Heart left ventricle (tissue), 16 donors: ENCODE data around the gene KANK4. TPM values are rescaled to one million over a fixed set of nuclear protein-coding genes. Genes with fewer than 3 reads are reported as not detected.

ENCODE experiments used
- ATAC-seq, 4 donors: fragments of 200-7000 bp; cut with Tn5 transposase; one replicate each; pipeline ENCODE4 v1.9.1; 2020 to 2022; ENCODE audit warnings: moderate library complexity in 4 of 4, mild to moderate bottlenecking in 3 of 4, moderate number of reproducible peaks in 1 of 4
- DNase-seq, 5 donors: peaks; one replicate each; pipeline ENCODE4 v3.0.0-alpha.2; 2020
- H3K27ac ChIP-seq, 12 donors: fragments of 200-600 bp; sonication (generic) in 4 of 12; one replicate each; pipeline versions ENCODE4 v1.5.0 to v1.8.0; 2016 to 2022; ENCODE audit warnings: mild to moderate bottlenecking in 2 of 12
- H3K27me3 ChIP-seq, 9 donors: fragments of 200-600 bp; sonication (generic) in 2 of 9; one replicate each; pipeline versions ENCODE4 v1.5.1 to v1.8.0; 2016 to 2022; ENCODE audit warnings: mild to moderate bottlenecking in 3 of 9
- H3K36me3 ChIP-seq, 9 donors: fragments of 200-600 bp; sonication (generic) in 2 of 9; one replicate each; pipeline versions ENCODE4 v1.5.0 to v1.8.0; 2018 to 2022; ENCODE audit warnings: mild to moderate bottlenecking in 2 of 9
- H3K4me1 ChIP-seq, 12 donors: fragments of 200-600 bp; sonication (generic) in 4 of 12; one replicate each; pipeline versions ENCODE4 v1.5.0 to v1.8.0; 2016 to 2022; ENCODE audit warnings: mild to moderate bottlenecking in 3 of 12
- H3K4me3 ChIP-seq, 12 donors: fragments of 200-600 bp; sonication (generic) in 4 of 12; one replicate each; pipeline versions ENCODE4 v1.5.0 to v1.8.0; 2017 to 2022; ENCODE audit warnings: mild to moderate bottlenecking in 9 of 12, moderate library complexity in 4 of 12
- H3K9me3 ChIP-seq, 12 donors: fragments of 200-600 bp; sonication (generic) in 4 of 12; one replicate each; pipeline versions ENCODE4 v1.5.0 to v1.8.0; 2016 to 2022; ENCODE audit warnings: mild to moderate bottlenecking in 1 of 12
- CTCF ChIP-seq, 12 donors: fragments of 200-600 bp; sonication (generic) in 4 of 12; IDR thresholded peaks; one replicate each; pipeline versions ENCODE4 v1.5.0 to v1.8.0; 2018 to 2022; ENCODE audit warnings: antibody characterized with exemption in 12 of 12, mild to moderate bottlenecking in 5 of 12
- POLR2A ChIP-seq, 2 donors: fragments of 450-650 bp; IDR thresholded peaks; one replicate each; pipeline ENCODE4 v1.6.1; 2017; ENCODE audit warnings: antibody characterized with exemption in 2 of 2, mild to moderate bottlenecking in 2 of 2, moderate library complexity in 2 of 2
- WGBS, 4 donors: extraction: QIAGEN DNeasy Blood & Tissue Kit in 2 of 4; methylation state at CpG; one replicate each; pipeline versions ENCODE4 v1.1.5 to v1.1.7; 2013 to 2018; 5-methylcytosine and 5-hydroxymethylcytosine counted together
- intact Hi-C, 10 donors: fragments of 100-400 bp; cut with DNase I; formaldehyde crosslinking; loops; one replicate each; pipeline versions ENCODE4 v1.11.1 to v1.14.2; 2022
- polyA plus RNA-seq, 2 donors: library from polyadenylated mRNA; stranded (reverse); fragments of 200-250 nt; gene quantifications; one replicate each; pipeline ENCODE4 v1.2.3, GENCODE V29; 2013
- total RNA-seq, 9 donors: library from RNA; depleted of rRNA in 2 of 9; stranded (reverse); fragments of >200 nt in 2 of 9; fragmentation: NEBNext Ultra II Directional in 3 of 9; extraction: Animal tissue kit (Norgen Biotek cat#: 25700) in 3 of 9; gene quantifications; one replicate each; pipeline versions ENCODE4 v1.1.0 to v1.2.4, GENCODE V29; 2016 to 2023
- donor health status: ischemic (EF 13 %, LVEDD 7.1; RV severe dilation, severe dysfunction).
- donor health status: healthy with polysubstance abuse.
- donor health status: DM: no; HTN: yes; CAD: no.
- donor health status: DM: no; HTN: no; CAD: no.
- donor health status: ischemic (EF 25% LVEDD 6.9; RV normal size, moderate dysfunction).
- donor health status: ischemic (EF 25% LVEDD 5.7; RV mildly dilated, moderate dysfunction).
- donor health status: healthy.
- donor health status: DM: yes; HTN: yes; CAD: no.
- donor health status: ischemic (EF 35%, LVEDD 5.7; RV mildly dilated, moderate dysfunction).
- donor health status: nonischemic (EF 11% LVEDD 7.7; RV severe dilation, severe dysfunction).
- donor health status: DM: yes; HTN: yes; CAD: no.
- donor health status: PGD.
- donor health status: ischemic (EF 29% LVEDD 5.4; RV normal size, mild dysfunction).
- donor health status: nonischemic (EF 23%, LVEDD 6.1; RV moderate dilation, normal function).

KANK4 gene
- total and polyA plus RNA-seq, 11 donors: 0.05 to 4.3 (median 0.15) TPM; not detected in 1

- DNase-seq (no peak), ATAC-seq (peak in 1 of 4 donors; percentile 7)
- Histone ChIP-seq H3K27me3 (peaks cover 0 to 9% (median 0%) of the 10 kb centered on the region in 9 donors), H3K36me3 (no peaks in the 10 kb centered on the region), H3K4me1 (peaks cover 0 to 39% (median 14%) of the 10 kb centered on the region in 12 donors), H3K27ac (peak overlapping the region in 1 of 12 donors; percentile 22), H3K9me3 (no peaks in the 10 kb centered on the region), H3K4me3 (peak overlapping the region in 1 of 12 donors; percentile 5)
- TF ChIP-seq CTCF (IDR thresholded peaks at IDR 0.05) (no peak), POLR2A (IDR thresholded peaks at IDR 0.05) (no peak)
- intact Hi-C loops: loop anchor here in 2 of 10 donors (10.0 kb wide), 1 partner anchor 109 kb away; no protein-coding TSS in a partner anchor
- WGBS, 4 donors: 23 to 40% (median 32%) methylated on average over 6 of the region's 6 CpGs
These were observed 23.2 kb downstream of the KANK4 start for GRCh38 chr1:62295921-62296491.

GRCh38 chr1:62294261-62294660 lies 25.0 kb downstream of the KANK4 start:
- Histone ChIP-seq H3K27me3 (peaks cover 0 to 9% (median 0%) of the 10 kb centered on the region in 9 donors), H3K4me3 (no peak overlapping the region), H3K27ac (no peak overlapping the region), H3K4me1 (peaks cover 0 to 28% (median 8%) of the 10 kb centered on the region in 12 donors), H3K9me3 (no peaks in the 10 kb centered on the region), H3K36me3 (no peaks in the 10 kb centered on the region)
- intact Hi-C loops: loop anchor here in 2 of 10 donors (10.0 kb wide), 1 partner anchor 111 kb away; no protein-coding TSS in a partner anchor
- no peak for ATAC-seq
- DNase-seq: no peak
- TF ChIP-seq CTCF (IDR thresholded peaks at IDR 0.05): peak in 4 of 12 donors; percentile 10 to 39 (median 28)
- TF ChIP-seq POLR2A (IDR thresholded peaks at IDR 0.05): no peak
- 58 to 66% (median 62%) methylated on average over 4 to 5 of the region's 5 CpGs for WGBS, 4 donors

- no peaks in the 10 kb centered on the region for H3K36me3 ChIP-seq
- WGBS, 4 donors: 90 to 93% (median 92%) methylated on average over 4 of the region's 4 CpGs
These were observed 30.6 kb downstream of the KANK4 start for GRCh38 chr1:62288662-62289061.

More at GRCh38 chr1:62288662-62289061, 30.6 kb downstream of the KANK4 start:
- intact Hi-C loops: loop anchor here in 1 of 10 donors (10.0 kb wide), 1 partner anchor 46 kb away; no protein-coding TSS in a partner anchor
- Histone ChIP-seq H3K27me3 (peaks cover 0 to 39% (median 0%) of the 10 kb centered on the region in 9 donors), H3K4me3 (no peak overlapping the region), H3K4me1 (peaks cover 0 to 17% (median 0%) of the 10 kb centered on the region in 12 donors), H3K27ac (no peak overlapping the region), H3K9me3 (no peaks in the 10 kb centered on the region)
- DNase-seq (no peak), ATAC-seq (no peak)
- no peak for TF ChIP-seq POLR2A (IDR thresholded peaks at IDR 0.05)
- TF ChIP-seq CTCF (IDR thresholded peaks at IDR 0.05): no peak
